Measurements from ENCODE around the gene HABP2.

DNA sequence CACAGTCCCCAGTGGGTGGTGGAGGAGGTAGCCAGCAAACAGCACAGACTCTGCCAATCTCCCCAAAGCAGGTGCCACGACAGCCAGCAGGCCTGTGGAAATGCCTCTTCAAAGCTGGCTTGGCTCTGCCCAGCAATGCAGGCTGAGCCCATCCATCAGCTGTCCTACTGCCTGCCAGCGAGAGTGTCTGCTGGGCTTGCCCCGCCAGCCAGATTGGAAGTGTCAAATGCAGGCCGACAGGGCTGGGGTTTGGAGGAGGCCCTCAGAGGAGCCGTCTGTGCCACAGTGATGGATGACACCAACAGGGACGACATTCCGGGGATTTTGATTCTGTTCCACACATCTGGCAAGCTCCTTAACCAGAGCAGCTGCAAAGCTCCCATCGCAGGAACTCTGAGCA, 16.7 kb downstream of the HABP2 start:
- TF ChIP-seq, protein P1, sequence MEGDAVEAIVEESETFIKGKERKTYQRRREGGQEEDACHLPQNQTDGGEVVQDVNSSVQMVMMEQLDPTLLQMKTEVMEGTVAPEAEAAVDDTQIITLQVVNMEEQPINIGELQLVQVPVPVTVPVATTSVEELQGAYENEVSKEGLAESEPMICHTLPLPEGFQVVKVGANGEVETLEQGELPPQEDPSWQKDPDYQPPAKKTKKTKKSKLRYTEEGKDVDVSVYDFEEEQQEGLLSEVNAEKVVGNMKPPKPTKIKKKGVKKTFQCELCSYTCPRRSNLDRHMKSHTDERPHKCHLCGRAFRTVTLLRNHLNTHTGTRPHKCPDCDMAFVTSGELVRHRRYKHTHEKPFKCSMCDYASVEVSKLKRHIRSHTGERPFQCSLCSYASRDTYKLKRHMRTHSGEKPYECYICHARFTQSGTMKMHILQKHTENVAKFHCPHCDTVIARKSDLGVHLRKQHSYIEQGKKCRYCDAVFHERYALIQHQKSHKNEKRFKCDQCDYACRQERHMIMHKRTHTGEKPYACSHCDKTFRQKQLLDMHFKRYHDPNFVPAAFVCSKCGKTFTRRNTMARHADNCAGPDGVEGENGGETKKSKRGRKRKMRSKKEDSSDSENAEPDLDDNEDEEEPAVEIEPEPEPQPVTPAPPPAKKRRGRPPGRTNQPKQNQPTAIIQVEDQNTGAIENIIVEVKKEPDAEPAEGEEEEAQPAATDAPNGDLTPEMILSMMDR (IDR thresholded peaks at IDR 0.05; ENCODE audit: insufficient read depth, low read depth, low read length), result no peak
- no peak for TF ChIP-seq EZH2 (IDR thresholded peaks at IDR 0.05; ENCODE audit: insufficient read depth, low read length)

All from astrocyte (in vitro differentiated cells and primary cell).